Measurements from ENCODE around the gene TMEM108.

TMEM108 gene

GRCh38 chr3:133282236-133282635, 244.0 kb downstream of the TMEM108 start:
- no peak for TF ChIP-seq CTCF (IDR thresholded peaks at IDR 0.05; ENCODE audit: extremely low read depth, insufficient read depth, missing control alignments)
- DNase-seq (ENCODE audit: low spot score) = no peak
- in situ Hi-C loops (cut with MboI; ENCODE audit: low pct_unique_long_range_greater_than_20kb, low sequenced_read_pairs, unreplicated experiment) = no loop called here

DNA sequence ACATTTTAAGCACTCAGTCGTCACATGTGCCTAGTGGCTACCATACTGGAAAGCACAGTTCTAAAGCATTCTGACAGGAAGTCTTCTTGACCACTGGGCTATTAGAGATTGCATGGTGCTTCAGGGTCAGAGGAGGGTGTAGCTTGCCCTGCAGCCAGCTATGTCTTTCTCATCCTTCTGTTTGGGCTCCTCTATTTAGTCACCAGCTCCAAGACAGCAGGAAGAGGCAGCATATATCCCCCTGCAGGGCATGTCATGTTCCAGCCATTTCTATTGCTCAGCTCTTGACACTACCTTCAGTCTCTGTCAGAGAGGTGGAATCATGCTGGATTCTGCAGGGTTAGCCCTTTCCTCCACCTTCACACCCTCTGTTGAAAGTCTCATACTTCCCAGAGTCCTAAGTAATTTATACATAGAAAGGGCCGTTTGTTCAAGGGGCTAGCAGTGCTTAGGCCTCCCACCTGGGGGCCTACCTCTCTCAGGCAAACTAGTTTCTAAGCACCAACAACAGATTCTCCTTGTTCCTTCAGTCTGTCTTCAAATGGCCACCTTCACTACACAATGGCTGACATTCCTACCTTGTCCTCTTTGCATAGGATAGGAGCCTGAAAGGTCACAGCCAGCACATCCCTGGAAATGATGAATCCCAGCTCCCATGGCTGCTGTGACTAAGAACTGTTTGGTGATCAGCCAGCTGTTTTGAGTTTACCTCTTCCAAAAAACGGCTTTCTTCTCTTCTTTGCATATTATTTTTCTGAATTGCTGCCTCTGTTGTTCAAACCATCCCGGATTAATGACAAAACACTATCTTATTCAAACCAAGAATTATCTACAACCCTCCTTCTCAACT, 246.0 kb downstream of the TMEM108 start:
- in situ Hi-C loops (cut with MboI; ENCODE audit: low pct_unique_long_range_greater_than_20kb, low sequenced_read_pairs, unreplicated experiment) = no loop called here
- no peak for DNase-seq (ENCODE audit: low spot score)
- no peak for TF ChIP-seq CTCF (IDR thresholded peaks at IDR 0.05; ENCODE audit: extremely low read depth, insufficient read depth, missing control alignments)

DNA sequence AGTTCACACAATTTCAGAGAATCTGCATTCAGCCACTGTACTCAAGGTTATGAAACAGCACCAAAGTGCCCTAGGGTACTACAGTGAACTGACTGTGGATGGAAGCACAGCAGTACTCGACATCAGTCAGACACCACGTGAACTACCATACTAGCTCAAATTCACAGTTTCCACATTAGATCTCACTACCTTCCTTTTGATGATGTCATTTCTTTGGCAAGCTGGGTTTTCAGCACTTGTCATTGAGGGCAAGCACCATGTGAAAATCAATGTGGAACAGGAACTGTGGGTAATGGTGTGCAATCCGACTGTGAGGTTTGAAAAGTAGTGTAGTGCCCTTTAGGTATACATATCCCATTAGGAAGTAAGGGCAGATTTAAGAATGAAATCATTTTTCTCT, 251.1 kb downstream of the TMEM108 start:
- in situ Hi-C loops (cut with MboI; ENCODE audit: low pct_unique_long_range_greater_than_20kb, low sequenced_read_pairs, unreplicated experiment) = no loop called here
- no peak for TF ChIP-seq CTCF (IDR thresholded peaks at IDR 0.05; ENCODE audit: extremely low read depth, insufficient read depth, missing control alignments)
- DNase-seq (ENCODE audit: low spot score) = no peak

- in situ Hi-C loops (cut with MboI; ENCODE audit: low pct_unique_long_range_greater_than_20kb, low sequenced_read_pairs, unreplicated experiment) = no loop called here
- DNase-seq (ENCODE audit: low spot score) = no peak
- no peak for TF ChIP-seq CTCF (IDR thresholded peaks at IDR 0.05; ENCODE audit: extremely low read depth, insufficient read depth, missing control alignments)
These were observed 254.1 kb downstream of the TMEM108 start for GRCh38 chr3:133292296-133292695.

GRCh38 chr3:133293397-133294110, 255.4 kb downstream of the TMEM108 start:
- no peak for DNase-seq (ENCODE audit: low spot score)
- no peak for TF ChIP-seq CTCF (IDR thresholded peaks at IDR 0.05; ENCODE audit: extremely low read depth, insufficient read depth, missing control alignments)
- in situ Hi-C loops (cut with MboI; ENCODE audit: low pct_unique_long_range_greater_than_20kb, low sequenced_read_pairs, unreplicated experiment) = no loop called here

- DNase-seq (ENCODE audit: low spot score) = no peak
- no peak for TF ChIP-seq CTCF (IDR thresholded peaks at IDR 0.05; ENCODE audit: extremely low read depth, insufficient read depth, missing control alignments)
- in situ Hi-C loops (cut with MboI; ENCODE audit: low pct_unique_long_range_greater_than_20kb, low sequenced_read_pairs, unreplicated experiment) = no loop called here
These were observed 256.1 kb downstream of the TMEM108 start for GRCh38 chr3:133294253-133294652.

All from GM13977 (cell line).